ENCODE data around the gene ARFGAP1.
"Not testable (repeated sequence)": the region's sequence is repeated elsewhere in the genome, so short reads cannot be mapped to it uniquely, and the experiment has no call there.

Gene ARFGAP1

DNA sequence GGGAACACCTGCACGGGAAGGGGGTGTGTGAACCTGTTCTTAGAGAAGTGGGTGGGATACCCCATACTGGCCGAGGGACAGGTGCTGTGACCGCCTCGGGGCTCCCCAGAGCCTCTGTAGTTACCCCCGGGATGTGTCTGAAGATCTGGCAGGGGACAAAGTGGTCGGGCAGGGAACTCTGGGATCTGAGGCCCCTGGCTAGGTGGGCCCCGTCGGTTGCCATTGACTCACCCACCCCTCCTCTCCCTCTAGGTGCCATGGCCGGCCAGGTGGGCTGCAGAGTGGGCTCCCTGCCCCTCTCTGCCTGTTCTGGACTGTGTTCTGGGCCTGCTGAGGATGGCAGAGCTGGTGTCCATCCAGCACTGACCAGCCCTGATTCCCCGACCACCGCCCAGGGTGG, 32.6 kb upstream of the ARFGAP1 start:
- DNase-seq (ENCODE audit: low read depth), result no peak

DNA sequence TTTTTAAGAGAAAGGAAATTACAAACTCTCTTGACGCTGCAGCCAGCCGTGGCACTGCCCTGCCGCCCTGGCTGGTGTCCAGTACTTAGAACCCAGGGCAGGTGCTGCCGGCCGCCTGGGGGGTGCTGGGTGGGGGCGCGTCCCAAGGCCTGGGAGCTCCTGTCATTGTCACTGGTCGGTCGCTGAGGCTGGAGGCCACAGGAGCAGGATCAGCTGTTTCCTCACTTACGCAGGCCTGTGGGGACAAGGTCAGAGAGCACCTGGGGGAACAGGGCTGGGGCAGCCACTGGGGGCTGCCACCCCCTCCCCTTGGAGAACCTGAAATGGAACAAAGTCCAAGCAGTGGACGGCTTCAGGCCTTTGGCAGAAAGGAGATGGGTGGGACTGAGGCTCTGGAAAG, 31.3 kb upstream of the ARFGAP1 start:
- no peak for DNase-seq (ENCODE audit: low read depth)

DNA sequence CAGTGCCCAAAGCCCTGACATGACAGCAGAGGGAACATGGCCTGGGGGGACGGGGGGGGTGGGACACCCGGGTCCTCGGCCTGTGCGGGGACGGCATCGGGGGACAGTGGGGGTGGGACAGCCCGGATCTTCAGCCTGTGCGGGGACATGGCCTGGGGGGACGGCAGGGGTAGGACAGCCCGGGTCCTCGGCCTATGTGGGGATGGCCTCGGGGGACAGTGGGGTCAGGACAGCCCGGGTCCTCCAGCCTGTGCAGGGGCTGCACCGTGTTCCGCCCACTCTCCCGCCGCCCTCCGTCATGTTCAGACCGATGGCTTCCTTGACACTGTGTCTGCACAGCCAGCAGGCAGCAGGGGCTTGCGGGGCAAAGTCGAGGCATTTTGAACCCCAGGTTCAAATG, 29.9 kb upstream of the ARFGAP1 start:
- no peak for DNase-seq (ENCODE audit: low read depth)

DNA sequence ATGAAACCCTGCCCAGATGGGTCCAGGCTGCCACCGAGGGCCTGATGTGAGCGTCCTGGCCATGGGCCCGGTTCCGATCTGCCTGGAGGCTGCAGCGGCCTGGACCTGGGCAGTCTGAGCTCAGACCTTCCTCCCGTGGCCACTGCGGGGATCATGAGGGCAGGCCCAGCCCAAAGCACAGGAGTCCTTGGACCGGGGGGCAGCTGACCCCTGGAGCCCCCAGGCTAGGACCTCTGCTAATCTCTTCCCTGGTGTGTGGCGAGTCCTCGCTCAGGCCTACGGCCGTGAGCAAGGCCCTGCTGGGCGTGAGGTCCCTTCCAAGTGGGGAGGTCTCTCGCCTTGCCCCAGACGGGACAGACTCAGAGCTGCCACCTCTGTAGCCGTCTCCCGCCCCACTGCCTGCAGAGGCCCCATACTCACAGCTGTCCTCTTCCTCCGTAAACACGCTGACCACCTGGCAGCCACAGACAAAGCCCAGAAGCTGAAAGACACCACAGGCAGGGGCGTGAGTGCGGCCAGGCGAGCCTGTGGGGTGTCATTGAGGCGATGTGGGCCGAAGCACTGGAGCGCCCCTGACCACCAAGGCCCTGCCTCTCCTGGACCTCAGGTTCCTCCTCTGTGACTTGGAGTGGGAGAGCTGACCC, 28.9 kb upstream of the ARFGAP1 start:
- DNase-seq (ENCODE audit: low read depth), result no peak

DNA sequence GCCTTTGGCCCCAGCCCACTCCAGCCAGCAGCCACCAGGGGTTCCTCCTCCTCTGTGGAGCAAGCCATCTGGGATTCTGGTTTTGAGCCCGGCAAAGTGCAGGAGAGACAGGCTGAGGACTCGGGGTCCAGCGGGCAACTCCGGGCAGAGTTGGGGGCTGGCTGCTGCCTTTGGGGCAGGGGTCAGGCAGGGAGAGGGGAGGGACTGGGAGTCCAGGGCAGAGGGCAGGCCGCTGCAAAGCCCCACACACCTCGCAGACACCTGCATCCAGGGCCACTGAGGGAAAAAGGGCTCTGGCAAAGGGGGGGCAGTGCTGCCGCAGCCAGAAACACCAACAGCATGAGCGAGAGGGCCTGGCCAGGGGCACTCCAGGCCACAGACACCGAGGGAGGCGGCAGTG, 28.1 kb upstream of the ARFGAP1 start:
- no peak for DNase-seq (ENCODE audit: low read depth)

DNA sequence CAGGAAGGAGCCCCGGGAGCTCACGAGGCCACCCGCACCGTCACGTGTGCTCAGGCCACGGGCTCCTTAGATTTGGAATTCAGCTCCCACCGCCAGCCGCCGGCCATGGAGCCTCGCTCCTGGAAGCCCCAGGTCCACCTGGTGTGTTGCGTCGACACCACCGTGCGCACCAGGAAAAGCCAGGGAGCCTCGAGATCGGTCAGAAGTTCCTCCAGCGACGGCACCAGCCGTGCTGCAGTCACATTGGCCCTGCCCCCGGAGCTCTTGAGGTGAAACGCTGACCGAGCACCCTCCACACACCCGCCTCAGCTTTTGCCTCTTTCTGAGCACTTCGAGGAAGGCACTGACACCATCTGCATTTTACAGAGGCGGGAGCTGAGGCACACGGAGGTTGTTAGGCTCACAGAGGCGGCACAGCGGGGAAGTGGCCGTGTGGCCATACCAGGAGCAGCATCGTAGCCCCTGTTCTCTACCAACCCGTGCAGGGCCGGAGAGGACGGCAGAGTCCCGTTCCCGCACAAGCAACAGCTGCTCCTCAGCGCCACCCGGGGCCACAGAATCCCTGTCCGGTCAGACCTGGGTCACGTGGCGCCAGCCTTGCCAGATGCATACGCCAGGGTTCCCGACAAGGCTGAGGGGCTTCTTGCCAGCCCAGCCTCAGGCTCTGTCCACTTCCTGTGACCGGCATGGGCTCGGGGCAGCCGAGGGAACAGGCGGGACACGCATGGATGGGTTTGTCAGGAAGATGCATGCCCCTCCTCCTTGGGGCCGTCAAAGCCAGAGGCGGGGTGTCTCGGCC, 25.9 kb upstream of the ARFGAP1 start:
- no peak for DNase-seq (ENCODE audit: low read depth)

DNA sequence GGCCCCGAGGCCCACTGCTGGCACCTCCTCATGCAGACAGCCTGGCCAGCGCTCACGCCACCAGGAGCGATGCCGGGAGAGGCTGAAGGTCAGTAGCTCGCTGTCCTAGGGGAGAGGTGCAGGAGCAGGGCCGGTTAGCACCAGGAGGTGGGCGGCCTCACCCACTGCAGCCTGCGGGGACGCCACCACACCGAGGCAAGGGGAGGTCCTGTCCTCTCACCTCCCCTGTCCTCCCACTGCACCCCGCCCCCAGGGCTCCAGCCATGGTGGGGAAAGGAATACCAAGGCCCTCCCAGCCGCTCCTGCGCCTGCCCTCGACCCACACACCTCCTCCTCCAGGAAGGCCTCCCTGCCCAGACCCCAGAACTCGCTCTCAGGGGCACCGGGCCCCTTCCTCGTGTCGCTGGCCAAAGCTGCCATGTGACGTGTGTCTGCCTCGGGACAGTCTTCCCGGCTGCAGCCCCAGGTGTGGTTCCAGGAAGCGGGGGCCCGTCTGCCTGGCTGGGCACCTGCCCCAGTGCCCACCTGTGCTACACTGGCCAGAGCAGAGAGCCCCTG, 24.9 kb upstream of the ARFGAP1 start:
- DNase-seq (ENCODE audit: low read depth), result no peak

DNA sequence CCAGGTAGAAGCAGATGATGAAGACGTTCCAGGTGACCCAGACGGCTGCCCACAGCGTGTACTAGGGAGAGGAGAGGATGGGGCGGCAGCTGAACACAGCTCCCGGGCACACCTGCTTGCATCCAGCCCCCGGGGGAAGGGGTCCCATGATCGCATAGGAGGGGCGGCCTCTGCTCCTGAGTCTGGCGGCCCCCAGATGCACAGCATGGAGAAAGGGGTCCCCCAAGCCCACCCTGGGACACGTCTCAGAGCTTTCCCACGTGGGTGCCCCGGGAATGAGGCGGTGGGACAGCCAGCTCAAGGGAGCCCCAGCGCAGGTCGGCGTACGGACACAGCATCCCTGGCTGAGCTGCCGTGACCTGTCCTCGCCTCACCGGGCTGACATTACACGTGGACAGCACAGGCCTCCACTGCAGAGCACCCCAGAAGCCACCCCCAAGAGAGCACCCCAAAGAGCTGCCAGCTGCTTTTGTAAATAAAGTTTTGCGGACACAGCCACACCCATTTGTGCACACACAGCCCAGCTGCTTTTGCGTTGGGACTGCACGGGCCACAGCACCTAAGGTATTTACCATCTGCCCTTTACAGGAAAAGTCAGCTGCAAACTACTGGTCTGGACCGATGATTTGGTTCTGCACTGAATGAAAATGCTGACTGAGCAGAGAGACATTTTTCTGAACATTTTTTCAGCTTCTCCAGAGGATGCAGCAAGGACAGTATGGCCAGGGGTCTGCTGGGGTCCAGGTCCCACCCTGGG, 23.6 kb upstream of the ARFGAP1 start:
- DNase-seq (ENCODE audit: low read depth), result no peak

DNA sequence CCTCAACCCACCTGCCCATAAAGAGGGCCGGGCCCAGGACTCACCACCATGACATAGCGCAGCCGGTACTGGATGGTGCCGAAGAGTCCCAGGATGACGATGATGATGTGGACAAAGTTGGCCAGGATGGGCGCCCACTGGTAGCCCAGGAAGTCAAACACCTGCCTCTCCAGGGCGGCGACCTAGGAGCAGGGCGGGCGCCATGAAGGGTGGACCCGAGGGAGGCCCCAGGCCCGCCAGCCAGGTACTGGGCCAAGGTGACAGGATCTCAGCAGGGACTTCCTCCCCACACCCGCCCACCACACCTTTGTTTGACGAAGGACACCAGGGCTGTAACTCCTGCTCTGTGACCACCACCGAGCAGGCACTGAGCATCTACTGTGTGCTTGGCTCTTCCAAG, 22.7 kb upstream of the ARFGAP1 start:
- no peak for DNase-seq (ENCODE audit: low read depth)

DNA sequence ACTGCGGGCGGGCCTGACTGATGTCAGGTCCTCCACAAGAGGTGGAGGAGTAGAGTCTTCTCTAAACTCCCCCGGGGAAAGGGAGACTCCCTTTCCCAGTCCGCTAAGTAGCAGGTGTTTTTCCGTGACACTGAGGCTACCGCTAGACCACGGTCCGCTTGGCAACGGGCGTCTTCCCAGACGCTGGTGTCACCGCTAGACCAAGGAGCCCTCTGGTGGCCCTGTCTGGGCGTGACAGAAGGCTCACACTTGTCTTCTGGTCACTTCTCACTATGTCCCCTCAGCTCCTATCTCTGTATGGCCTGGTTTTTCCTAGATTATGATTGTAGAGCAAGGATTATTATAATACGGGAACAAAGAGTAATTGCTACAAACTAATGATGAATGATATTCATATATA, 21.3 kb upstream of the ARFGAP1 start:
- not testable (repeated sequence) for DNase-seq (ENCODE audit: low read depth)

DNA sequence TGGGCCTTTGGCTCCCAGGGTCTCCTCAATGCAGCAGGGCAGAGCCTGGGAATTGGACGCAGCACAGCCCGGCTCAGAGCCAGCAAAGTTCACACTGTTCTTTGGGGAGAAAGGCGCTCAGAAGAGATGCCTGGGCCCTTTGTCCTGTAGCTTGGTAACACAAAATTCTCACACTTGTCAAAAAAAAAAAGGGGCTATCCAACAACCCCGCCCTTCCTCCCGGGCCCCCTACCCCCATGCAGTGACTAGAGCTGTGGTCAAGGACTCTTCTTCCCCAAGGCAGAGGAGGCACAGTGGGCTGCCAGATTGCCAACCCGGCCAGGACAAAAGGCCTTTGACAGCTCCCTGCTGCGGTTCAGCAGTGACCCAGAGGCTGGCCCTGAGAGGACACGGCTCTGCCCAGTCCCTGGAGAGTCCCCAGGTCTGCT, 20.3 kb upstream of the ARFGAP1 start:
- no peak for DNase-seq (ENCODE audit: low read depth)

DNA sequence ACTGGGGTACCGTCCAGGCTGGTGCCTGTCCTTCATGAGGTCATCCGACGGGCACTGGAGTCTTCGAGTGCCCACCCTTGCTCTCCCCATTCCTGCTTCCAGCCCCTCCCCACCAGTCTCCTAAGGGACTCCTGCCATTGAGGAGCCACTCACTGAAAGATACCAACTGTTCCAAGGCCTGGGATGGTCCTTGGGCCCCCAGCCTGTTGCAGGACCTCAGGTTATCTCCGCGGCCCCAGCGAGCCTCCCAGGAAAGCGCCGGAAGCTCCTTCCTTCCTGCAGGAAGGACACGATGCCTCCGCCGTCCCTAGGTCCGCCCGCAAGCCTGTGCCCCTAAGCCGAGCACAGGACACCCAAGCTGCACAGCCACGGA, 19.6 kb upstream of the ARFGAP1 start:
- DNase-seq (ENCODE audit: low read depth), result no peak

DNA sequence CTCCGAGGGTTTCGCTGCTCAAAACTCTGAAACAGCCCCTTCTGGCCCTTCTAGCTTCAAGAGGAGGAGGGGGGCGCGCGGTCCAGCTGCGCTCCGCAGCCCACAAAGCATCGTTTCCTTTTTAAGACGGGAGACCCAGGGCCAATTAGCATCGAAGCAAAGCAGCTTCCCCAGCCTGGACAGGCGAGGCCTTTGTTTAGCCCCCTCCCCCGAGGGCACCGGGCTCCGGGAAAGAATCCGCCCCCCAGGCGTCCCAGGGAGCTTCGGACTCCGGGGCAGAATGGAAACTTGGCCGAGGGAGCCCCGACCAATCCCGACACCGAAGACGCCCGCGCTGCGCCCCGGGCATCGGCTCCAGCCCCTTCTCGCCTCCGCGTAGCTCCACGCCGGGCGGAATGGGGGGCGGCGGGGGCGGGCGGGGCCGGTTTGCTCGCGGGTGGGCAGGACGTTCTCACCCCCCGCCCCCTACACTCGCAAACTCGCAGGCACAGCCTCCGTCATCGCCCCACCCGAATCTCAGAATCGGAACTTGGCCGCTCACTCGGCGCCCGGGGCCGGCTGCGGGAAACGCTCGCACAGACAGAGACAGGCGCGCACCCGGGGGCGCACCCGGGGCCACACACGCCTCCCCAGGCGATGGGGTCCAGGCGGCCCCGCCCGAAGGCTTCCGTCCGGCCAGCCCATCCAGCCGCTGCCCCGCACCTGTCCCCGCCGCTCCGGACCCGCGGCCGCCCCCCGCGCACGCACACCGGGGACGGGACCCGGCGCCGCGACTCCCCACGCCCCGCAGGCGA, 19.0 kb upstream of the ARFGAP1 start:
- no peak for DNase-seq (ENCODE audit: low read depth)

DNA sequence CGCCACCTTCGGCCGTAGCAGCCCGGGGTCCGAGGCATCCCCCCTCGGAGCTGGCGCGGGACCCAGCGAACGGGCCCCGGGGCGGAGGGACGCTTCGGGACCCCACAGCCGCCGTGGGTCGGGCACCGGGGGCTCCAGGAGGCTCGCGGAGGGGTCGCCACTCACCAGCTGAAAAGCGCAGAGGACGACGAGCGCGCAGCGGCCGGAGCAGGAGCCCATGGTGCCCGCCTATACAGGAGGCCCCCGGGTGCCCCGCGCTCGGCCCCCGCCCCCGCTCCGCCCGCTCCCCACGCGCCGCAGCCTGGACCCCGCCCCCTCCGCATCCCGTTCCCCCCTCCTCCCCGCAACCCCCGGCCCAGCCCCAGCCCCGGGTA, 18.4 kb upstream of the ARFGAP1 start, which contains the start of gene NKAIN4:
Gene NKAIN4 (minus strand): TSS at position 232 of the 374 bp plus-strand sequence. CDS start 13 bp downstream, at position 219.
- DNase-seq (ENCODE audit: low read depth), result no peak

DNA sequence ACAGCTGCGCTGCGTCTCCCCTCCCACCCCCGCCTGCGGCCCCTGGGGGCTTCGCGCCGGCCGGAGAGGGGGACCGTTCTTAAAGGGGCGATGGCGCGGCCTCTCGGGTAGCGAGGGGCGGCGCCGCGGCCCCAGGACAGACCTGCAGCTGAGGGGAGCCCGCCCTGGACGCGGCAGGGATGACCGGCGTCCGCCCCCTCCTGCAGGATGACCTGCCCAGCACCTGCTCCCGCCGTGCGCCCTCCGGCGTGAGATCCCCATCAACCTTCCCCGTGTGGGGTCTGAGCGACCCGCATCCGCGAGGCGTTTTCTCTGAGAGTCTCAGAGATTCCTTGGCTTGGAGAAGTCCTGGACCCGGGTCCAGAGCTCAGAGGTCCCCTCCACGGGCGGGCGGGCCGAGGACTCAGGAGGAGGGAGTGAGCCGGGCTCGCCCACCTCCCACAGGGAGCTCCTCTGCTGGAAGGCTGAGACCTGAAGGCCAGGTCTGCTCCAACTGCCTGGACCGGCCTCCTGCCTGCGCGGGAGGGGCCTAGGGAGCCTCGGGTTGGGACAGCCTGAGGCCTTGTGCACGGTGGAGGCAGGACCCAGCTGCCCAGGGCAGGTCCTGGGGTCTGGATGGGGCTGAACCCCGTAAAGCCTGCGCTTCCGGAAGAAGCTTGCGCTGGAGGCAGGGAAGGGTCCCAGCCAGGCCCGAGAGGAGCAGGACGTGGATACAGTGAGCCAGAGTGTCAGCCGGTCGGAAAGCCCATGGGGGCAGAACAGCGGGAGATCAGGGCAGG, 17.8 kb upstream of the ARFGAP1 start:
- DNase-seq (ENCODE audit: low read depth), result no peak

DNA sequence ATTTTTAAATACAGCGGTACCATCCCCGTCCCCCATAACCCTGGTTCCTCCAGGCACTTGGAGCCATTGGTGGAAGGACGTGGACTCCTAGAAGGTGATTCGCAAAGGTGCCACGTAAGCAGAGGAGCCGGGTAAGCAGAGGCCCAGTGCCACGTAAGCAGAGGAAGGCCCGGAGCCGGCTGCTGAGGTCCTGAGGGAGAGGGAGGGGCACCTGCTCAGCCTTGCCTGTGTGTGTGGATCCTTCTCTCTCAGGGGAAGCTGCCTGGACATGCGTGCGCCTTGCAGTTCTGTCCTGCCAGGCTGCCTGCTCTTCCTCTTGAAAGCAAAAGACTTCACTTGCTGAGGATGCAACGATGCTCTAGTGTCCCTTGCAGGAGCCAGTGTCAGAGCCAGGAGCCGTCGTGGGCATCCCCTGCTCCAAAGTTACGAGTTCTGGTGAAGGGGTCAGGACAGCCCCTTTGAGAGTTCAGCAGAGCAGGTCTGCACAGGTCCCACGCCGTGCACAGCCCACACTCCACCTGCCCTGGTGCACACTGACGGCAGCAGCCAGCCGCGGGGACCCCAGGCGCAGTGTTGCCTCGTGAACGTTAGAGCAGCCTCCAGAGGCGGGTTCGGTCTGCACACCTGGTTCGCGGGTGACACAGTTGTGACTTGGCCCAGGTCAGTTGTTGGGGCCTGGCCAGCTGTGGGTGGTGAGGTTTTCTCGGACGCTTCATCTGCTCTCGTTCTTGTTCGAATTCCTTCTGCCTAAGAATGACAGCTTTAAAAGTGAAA, 16.5 kb upstream of the ARFGAP1 start:
- no peak for DNase-seq (ENCODE audit: low read depth)

DNA sequence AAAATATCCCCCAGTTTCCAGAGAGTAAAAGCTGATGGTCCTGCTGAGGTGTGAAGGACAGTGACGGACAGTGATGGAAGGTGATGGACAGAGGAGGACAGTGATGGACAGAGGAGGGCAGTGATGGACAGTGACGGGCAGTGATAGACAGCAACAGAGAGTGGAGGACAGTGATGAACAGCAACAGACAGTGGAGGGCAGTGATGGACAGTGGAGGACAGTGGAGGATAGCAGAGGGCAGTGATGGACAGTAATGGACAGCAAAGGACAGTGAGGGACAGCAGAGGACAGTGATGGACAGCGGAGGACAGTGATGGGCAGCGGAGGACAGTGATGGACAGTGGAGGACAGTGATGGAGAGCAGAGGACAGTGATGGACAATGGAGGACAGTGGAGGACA, 15.7 kb upstream of the ARFGAP1 start:
- DNase-seq (ENCODE audit: low read depth), result no peak

DNA sequence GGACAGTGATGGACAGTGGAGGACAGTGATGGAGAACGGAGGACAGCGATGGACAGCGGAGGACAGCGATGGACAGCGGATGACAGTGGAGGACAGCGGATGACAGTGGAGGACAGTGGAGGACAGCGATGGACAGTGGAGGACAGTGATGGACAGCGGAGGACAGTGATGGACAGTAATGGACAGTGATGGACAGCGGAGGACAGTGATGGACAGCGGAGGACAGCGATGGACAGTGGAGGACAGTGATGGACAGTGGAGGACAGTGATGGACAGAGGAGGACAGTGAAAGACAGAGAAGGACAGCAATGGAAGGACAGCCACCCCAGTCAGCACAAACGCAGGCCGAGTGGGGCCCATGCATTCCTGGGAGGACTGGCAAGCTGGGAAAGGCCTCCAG, 15.0 kb upstream of the ARFGAP1 start:
- no peak for DNase-seq (ENCODE audit: low read depth)

DNA sequence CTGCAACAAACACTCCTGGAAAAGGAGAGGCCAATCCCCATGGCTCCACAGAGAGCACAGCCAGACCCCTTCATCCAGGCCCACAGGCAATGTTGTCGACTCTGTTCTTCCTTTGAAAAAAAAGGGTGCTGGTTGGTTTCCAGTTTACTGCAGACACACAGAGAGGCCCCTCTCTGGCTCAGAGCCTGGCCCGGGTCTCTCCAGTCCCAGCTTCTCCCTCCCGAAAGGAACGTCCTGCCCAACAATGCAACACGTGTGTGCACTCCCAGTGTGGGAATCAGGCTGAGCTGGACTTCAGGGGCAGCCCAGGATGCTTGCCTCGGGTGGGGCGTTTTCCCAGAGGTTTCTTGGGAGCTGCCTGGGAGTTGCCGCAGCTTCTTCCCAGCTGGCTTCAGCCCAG, 13.8 kb upstream of the ARFGAP1 start:
- DNase-seq (ENCODE audit: low read depth), result no peak

DNA sequence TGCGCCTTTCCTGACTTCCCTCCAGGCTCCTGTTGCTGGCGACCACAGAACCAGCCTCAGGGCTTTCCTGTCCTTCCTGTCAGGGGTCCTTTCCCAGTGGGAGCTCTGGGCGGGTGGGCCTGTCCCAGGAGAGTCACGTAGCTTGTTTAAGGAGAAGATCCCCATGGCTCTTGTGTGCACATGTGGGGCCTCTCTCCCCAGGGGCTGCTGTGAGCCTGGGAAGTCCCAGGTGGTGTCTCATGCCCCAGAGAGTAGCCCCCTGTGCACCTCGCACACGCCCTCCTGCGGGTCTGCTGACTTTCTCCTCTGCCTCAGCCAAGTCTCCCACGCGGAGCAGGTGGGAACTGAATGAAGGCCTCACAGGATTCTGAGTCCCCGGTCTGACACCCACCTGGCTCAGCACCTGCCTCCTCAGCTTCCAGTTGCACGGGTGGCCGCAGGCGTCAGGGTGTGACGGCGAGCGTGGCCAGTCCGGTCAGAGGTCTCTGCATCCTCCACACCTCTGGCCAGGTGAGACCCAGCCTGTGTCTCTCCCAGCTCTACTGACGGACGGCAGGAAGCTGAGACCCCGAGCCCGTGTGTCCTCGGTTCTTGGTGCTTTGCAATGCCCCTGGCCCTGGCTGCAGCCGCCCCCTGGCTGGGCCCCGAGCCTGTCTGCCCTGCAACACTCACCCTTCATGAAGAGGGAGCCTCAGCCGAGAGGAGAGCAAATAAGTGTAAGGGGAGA, 12.7 kb upstream of the ARFGAP1 start:
- no peak for DNase-seq (ENCODE audit: low read depth)

All from non-pigmented ciliary epithelial cell (primary cell).